Measurements from ENCODE around the gene CUEDC1. TPM values are rescaled to one million over a fixed set of nuclear protein-coding genes. Genes with fewer than 3 reads are reported as not detected.
"Not testable (repeated sequence)": the region's sequence is repeated elsewhere in the genome, so short reads cannot be mapped to it uniquely, and the experiment has no call there.

The CUEDC1 gene
- total RNA-seq, 2 donors from 2014 or later = 0.15 to 0.56 TPM

DNA sequence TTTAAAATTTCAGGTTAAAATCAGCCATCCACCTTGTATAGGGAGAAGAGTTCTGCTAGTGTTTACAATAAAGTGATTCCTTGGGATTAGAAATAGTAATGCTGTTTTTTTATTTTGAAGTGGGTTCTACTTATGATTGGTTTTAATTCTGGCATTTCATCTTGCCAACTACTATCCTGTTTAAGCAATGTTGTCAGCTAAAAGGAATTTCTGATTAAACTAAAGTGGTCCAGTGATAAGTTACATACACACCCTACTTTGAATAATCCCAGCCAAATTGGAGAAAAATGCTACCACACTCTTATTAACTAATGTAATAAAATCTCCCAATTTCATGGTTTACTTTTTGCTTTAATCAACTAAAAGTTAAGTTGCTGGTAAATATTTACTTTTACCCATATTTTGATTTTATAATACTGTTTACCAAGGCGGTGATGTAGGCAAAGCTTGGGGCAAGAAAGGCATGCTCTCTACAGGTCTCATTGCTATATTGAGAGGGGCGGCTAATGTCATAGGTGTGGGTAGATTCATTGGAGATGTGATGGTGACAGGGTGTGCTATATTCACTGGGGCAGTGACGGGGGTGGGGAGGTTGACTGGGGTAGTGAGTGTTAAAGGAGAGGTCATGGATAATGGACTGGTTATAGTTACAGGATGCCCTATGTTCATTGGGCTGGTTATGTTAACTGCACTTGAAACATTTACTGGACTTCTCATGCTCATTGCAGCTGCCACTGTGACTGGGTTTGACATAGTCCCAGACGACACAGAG, 19.0 kb upstream of the CUEDC1 start:
- not testable (repeated sequence) for H3K4me3 Mint-ChIP-seq; H3K27ac Mint-ChIP-seq; H3K4me1 Mint-ChIP-seq; ATAC-seq (replicated peaks); H3K9me3 Mint-ChIP-seq; H3K27me3 Mint-ChIP-seq
- peaks cover 66% of the 10 kb centered on the region for H3K36me3 Mint-ChIP-seq (ENCODE audit: low read depth)

DNA sequence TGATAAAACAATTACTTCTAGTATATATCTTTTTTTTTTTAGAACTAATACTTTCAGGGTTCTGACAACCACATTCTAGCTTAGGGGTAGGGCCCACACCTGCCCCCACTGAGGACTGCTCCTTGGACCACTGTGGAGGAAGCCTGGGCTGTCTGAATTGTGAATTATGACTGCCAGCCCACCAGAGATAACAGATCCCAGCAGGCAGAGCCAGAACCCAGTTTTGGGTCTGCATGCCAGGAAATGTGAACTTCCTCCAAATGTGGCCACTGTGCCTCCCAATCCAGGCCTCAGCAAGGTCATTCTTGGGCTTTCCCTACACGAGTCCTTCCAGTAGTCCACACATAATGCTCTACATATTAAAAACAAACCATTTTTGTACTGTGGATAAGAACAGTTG, 16.9 kb upstream of the CUEDC1 start:
- Mint-ChIP-seq H3K27me3 (no peaks in the 10 kb centered on the region), H3K4me1 (no peaks in the 10 kb centered on the region), H3K9me3 (no peaks in the 10 kb centered on the region), H3K4me3 (no peak overlapping the region), H3K36me3 (ENCODE audit: low read depth) (peaks cover 45% of the 10 kb centered on the region), H3K27ac (no peak overlapping the region)
- ATAC-seq (replicated peaks) = no peak

DNA sequence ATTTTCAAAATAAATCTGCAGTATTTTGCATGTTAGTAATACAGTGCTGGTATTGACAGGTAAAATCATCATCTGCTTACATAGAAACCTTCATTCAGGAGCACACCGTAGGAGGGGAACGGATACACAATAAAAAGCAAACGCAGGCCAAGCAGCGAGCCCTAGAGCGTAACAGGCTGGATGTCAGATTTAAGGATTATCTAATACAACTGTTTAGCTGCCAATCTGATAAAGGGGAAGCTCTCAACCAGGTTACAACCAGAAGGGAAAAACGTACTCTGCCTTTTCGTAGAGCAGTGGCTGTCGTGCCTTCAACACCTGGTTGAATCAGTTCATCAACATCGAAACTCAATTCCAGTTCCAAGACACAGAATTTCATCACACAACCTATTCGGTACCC, 16.4 kb upstream of the CUEDC1 start:
- Mint-ChIP-seq H3K9me3 (no peaks in the 10 kb centered on the region), H3K27ac (no peak overlapping the region), H3K4me1 (no peaks in the 10 kb centered on the region), H3K36me3 (ENCODE audit: low read depth) (peaks cover 39% of the 10 kb centered on the region), H3K4me3 (no peak overlapping the region), H3K27me3 (no peaks in the 10 kb centered on the region)
- no peak for ATAC-seq (replicated peaks)

DNA sequence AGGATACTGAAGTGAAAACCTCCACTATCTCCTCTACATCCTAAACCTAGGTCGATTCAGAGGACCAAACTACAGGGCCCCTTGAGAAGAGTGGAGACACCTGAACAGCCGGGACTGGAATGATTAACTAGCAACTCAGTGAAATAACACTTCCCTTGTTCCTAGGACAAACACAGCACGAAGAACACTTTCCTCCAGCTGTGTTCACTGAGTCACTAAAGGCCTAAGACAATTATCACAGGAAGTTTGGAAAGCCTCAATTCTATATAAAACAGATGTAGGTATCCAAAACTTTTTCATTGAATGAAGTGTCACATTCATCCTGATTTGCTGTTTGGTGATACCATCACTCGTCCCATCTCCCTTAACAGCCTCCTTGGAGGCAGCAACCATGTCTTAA, 15.5 kb upstream of the CUEDC1 start:
- no peak for ATAC-seq (replicated peaks)
- no peaks in the 10 kb centered on the region for H3K9me3 Mint-ChIP-seq
- H3K4me1 Mint-ChIP-seq = no peaks in the 10 kb centered on the region
- H3K27me3 Mint-ChIP-seq = no peaks in the 10 kb centered on the region
- no peak overlapping the region for H3K27ac Mint-ChIP-seq
- peaks cover 30% of the 10 kb centered on the region for H3K36me3 Mint-ChIP-seq (ENCODE audit: low read depth)
- H3K4me3 Mint-ChIP-seq = no peak overlapping the region

DNA sequence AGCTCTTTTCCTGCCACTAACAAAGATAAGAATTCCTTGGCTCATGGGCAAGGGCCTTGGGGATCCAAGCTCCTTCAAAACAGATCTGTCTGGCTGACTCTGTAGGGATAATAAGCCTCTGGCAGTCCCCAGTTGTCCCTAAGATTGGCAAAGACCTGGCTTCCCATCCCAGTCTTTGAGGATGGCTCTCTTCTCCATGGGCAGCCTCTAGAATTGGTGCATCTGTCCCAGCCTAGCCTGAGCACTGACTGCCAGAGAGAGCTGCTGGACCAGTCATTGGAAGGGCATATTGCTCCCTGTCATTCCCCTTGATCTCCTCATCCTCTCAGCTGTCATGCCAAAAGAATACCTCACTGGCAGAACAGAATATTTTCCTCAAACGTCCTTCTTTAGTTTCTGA, 13.2 kb upstream of the CUEDC1 start:
- peaks cover 8% of the 10 kb centered on the region for H3K36me3 Mint-ChIP-seq (ENCODE audit: low read depth)
- no peaks in the 10 kb centered on the region for H3K27me3 Mint-ChIP-seq
- no peaks in the 10 kb centered on the region for H3K4me1 Mint-ChIP-seq
- H3K9me3 Mint-ChIP-seq = no peaks in the 10 kb centered on the region
- no peak overlapping the region for H3K27ac Mint-ChIP-seq
- ATAC-seq (replicated peaks) = no peak
- H3K4me3 Mint-ChIP-seq = no peak overlapping the region

DNA sequence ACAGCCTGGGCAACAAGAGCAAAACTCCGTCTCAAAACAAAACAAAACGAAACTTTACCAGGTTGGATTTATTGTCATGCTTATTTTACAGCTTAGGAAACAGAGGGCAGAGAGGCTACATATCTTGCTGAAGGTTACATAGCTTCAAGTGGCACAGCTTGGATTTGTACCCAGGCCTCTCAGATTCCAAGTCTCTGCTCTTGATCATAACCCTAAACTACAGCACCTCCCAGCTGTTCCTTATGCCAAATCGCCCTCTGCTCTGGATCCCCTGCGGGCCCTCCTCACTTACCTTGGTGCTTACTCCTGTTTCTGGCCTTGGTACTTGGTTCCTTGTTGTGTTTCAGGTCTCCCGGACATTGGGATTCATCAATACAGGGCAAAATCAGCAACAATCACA, 11.7 kb upstream of the CUEDC1 start:
- Mint-ChIP-seq H3K27ac (no peak overlapping the region), H3K9me3 (no peaks in the 10 kb centered on the region), H3K4me1 (no peaks in the 10 kb centered on the region), H3K36me3 (ENCODE audit: low read depth) (no peaks in the 10 kb centered on the region), H3K4me3 (no peak overlapping the region), H3K27me3 (no peaks in the 10 kb centered on the region)
- ATAC-seq (replicated peaks) = no peak

DNA sequence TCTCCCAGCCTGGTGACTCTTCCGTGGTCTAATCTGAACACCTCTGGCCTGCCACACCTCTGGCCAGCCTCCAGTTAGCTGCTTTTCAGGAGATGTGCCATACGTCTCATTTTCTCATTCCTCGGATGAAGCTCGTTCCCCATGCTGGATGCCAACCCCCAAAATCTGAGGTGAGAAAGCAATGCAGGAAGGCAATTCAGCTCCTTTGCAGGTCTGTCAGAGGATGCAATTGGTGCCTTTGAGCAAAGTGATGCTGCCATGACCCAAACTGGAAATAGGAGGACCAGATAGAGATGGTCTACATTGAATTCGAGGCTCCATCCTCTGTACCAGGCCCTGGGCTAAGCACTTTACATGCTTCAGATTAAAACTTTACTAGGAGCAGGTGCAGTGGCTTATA, 11.0 kb upstream of the CUEDC1 start:
- Mint-ChIP-seq H3K9me3 (no peaks in the 10 kb centered on the region), H3K36me3 (ENCODE audit: low read depth) (no peaks in the 10 kb centered on the region), H3K27me3 (no peaks in the 10 kb centered on the region), H3K27ac (no peak overlapping the region), H3K4me3 (no peak overlapping the region), H3K4me1 (no peaks in the 10 kb centered on the region)
- ATAC-seq (replicated peaks) = no peak

DNA sequence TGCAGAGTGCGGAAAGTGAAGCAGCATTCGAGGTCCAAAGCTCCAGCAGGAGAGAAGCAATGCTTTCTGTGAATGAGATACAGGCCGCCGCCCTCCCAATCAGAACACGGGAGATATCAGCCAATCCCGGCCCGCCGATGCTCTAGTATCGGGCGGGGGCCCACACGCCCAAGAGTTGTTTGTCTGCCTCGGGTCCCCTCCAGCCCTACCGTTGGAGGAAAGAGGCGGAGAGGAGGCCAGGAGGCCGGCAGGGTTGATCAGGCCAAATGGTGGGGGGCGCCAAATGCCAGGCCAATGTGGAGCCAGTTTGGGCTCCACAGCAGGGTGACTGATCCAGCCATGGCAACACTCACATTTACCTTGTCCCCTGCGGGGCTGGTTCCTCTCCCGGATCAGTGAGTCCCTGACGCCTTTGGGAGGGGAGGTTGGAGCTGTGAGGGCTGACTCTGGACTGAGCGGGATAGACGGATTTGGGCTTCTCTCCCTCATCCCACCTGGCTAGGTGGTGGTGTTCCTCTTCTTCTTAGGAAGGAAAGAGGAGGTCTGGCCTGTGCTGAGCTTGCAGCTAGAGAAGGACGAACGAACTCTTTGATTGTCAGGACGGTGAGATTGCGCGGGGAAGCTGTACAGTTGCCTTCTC, 10.4 kb upstream of the CUEDC1 start:
- no peaks in the 10 kb centered on the region for H3K27me3 Mint-ChIP-seq
- no peaks in the 10 kb centered on the region for H3K36me3 Mint-ChIP-seq (ENCODE audit: low read depth)
- H3K9me3 Mint-ChIP-seq = no peaks in the 10 kb centered on the region
- ATAC-seq (replicated peaks) = no peak
- no peak overlapping the region for H3K27ac Mint-ChIP-seq
- no peaks in the 10 kb centered on the region for H3K4me1 Mint-ChIP-seq
- H3K4me3 Mint-ChIP-seq = no peak overlapping the region

DNA sequence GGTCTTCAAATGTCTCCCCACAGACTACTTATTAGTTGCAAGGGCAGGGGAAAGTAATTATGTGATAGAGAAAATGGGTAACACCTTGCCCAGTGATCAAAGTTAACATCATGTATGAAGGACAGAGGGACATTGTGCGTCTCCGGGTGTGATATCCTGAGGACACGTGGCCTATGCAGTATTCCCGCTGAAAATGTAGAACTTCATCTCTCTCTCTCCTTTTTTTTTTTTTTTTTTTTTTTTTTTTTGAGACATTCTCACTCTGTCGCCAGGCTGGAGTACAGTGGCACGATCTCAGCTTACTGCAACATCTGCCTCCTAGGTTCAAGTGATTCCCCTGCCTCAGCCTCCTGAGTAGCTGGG, 7.9 kb upstream of the CUEDC1 start:
- Mint-ChIP-seq H3K4me3 (no peak overlapping the region), H3K4me1 (no peaks in the 10 kb centered on the region), H3K36me3 (ENCODE audit: low read depth) (no peaks in the 10 kb centered on the region), H3K27me3 (peaks cover under 1% of the 10 kb centered on the region), H3K9me3 (no peaks in the 10 kb centered on the region), H3K27ac (no peak overlapping the region)
- no peak for ATAC-seq (replicated peaks)

DNA sequence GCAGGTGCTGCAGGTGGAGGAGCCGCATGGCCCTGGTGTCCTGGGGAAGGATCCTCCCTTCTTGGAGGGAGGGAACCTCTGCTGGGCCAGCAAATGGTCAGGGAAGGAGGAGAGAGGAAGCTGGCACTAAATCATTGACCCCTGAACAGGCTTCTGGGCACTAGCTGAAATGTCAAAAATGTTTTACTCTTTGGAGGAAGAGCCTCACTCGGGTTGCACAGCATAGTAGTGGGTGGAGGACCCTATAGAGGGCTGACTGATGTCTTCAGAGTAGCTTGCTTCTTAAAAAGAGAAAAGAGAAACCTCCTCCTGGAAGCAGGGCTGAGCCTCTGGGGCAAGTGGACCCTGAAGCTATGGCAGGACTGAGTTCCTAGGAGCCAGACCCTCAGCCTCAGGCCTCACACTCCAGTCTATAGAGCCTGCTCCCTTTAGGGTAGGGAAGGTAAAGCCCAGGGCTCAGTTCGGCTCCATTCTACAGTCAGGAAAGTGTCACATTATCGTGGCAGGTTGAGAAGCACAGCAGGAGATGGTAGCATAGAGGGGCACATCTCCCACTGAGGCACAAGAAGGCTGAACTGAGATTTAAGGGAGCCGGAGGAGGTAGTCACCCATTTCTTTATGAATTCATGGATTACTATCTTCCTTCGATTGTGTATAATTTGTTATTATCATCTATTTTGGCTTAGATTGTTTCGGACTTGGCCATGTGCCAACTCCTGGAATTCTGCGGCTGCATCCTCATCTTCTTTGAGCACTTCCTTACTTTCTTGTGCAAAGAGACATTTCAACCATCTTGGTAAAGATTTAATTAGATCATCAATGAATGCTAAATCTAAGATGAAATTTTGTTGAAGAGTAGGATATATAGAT, 7.3 kb upstream of the CUEDC1 start:
- Mint-ChIP-seq H3K4me3 (no peak overlapping the region), H3K9me3 (no peaks in the 10 kb centered on the region), H3K36me3 (ENCODE audit: low read depth) (no peaks in the 10 kb centered on the region), H3K27ac (no peak overlapping the region), H3K27me3 (peaks cover 7% of the 10 kb centered on the region), H3K4me1 (peaks cover 4% of the 10 kb centered on the region)
- no peak for ATAC-seq (replicated peaks)

DNA sequence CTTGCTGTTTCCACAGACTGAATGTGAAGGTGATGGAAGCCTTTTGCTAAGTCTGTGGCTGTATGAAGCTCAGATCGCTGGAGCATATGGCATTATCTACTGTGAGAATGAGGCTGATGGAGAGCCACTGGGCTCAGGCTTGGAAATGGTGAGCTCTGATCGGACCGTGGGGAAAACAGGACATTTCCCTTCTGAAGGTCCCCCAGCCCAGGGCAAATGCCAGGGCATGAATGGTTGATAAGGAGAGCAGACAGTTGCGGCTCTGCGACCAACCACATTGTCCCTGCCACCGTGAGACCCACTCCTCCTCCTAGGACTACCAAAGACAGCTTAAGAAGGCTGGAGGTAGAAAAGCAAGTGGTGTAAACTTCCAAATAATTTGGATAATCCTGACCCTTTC, 4.7 kb upstream of the CUEDC1 start:
- ATAC-seq (replicated peaks) = no peak
- Mint-ChIP-seq H3K27ac (no peak overlapping the region), H3K36me3 (ENCODE audit: low read depth) (no peaks in the 10 kb centered on the region), H3K4me1 (peaks cover 10% of the 10 kb centered on the region), H3K9me3 (no peaks in the 10 kb centered on the region), H3K4me3 (no peak overlapping the region), H3K27me3 (peaks cover 13% of the 10 kb centered on the region)

DNA sequence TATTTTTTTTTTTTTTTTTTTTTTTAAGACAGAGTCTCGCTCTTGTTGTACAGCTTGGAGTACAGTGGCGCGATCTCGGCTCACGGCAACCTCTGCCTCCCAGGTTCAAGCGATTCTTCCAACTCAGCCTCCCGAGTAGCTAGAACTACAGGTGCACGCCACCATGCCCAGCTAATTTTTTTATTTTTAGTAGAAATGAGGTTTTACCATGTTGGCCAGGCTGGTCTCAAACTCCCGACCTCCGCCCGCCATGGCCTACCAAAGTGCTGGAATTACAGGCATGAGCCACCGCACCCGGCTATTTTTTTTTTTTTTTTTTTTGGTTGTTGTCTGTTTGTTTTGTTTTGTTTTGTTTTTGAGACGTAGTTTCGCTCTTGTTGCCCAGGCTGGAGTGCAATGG, 3.2 kb upstream of the CUEDC1 start:
- H3K4me3 Mint-ChIP-seq; H3K27ac Mint-ChIP-seq; H3K36me3 Mint-ChIP-seq (ENCODE audit: low read depth); ATAC-seq (replicated peaks); H3K9me3 Mint-ChIP-seq: not testable (repeated sequence)
- Mint-ChIP-seq H3K4me1 (peaks cover 10% of the 10 kb centered on the region), H3K27me3 (peaks cover 17% of the 10 kb centered on the region)

DNA sequence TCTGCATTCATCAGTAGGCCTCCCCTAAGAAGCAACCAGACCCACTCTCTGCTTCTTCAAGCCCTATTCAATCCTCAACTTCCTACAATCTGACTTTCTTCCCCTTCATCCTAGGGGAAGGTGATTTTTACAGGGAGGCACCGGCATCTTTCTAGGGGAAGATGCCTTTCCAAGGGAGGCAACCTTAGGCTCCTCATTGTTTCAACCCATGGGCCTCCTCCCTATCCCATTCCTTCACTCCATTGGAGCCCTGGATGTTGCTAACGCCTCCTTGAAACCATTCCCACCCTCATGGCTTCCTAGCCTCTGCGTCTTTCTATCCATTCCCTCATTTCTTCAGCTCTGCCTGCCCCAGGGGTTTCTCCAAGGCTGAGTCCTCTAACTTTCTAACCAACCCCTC, 2.7 kb upstream of the CUEDC1 start:
- peaks cover 10% of the 10 kb centered on the region for H3K4me1 Mint-ChIP-seq
- H3K4me3 Mint-ChIP-seq = no peak overlapping the region

DNA sequence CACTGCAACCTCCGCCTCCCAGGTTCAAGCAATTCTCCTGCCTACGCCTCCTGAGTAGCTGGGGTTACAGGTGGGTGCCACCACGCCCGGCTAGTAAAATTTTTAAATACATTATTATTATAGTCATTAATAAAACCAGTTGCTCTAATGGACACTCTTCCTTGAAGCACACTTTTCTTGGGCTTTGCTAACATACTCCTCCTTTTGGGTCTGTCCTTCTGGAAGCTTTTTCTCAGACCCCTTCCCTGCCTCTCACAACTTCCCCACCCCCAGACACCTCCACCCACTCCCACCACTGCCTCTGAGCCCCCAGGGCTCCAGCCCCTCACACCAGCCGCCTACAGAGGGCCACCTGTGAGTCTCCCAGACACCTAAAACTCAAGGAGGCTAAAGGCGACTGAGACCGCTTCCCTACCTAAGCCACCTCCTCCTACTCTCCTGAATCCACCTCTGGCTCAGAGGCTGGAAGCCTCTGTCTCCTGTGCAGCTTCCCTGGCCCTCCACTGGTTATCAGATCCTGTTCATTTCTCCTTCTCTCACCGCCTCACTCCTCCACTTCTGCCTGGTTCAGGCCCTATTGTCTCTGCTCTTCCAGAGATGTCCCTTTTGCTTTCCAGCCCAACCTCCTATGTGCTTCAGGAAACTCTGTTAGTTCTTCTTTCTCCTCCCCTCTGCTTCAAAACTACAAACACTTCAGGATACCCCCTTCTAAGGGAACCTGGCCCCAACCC, 2.1 kb upstream of the CUEDC1 start:
- H3K9me3 Mint-ChIP-seq = no peaks in the 10 kb centered on the region
- peaks cover 10% of the 10 kb centered on the region for H3K4me1 Mint-ChIP-seq
- no peak overlapping the region for H3K4me3 Mint-ChIP-seq
- H3K27ac Mint-ChIP-seq = no peak overlapping the region
- no peak for ATAC-seq (replicated peaks)
- no peaks in the 10 kb centered on the region for H3K36me3 Mint-ChIP-seq (ENCODE audit: low read depth)
- H3K27me3 Mint-ChIP-seq = peaks cover 17% of the 10 kb centered on the region

More for the DNA sequence above, 2.7 kb upstream of the CUEDC1 start:
- Mint-ChIP-seq H3K9me3 (no peaks in the 10 kb centered on the region), H3K27me3 (peaks cover 17% of the 10 kb centered on the region), H3K36me3 (ENCODE audit: low read depth) (no peaks in the 10 kb centered on the region), H3K27ac (no peak overlapping the region)
- no peak for ATAC-seq (replicated peaks)
